Bone marrow (tissue), 2 donors: ENCODE results near the gene SUSD2.
A peak's percentile ranks its signal among the peaks of the same experiment; 100 is the strongest.
"Not testable (repeated sequence)": the region's sequence is repeated elsewhere in the genome, so short reads cannot be mapped to it uniquely, and the experiment has no call there.

Experiments used
- DNase-seq, 2 donors: peaks; one replicate each; lab custom pipeline; 2025; lab: John Stamatoyannopoulos, UW

The SUSD2 gene, protein sequence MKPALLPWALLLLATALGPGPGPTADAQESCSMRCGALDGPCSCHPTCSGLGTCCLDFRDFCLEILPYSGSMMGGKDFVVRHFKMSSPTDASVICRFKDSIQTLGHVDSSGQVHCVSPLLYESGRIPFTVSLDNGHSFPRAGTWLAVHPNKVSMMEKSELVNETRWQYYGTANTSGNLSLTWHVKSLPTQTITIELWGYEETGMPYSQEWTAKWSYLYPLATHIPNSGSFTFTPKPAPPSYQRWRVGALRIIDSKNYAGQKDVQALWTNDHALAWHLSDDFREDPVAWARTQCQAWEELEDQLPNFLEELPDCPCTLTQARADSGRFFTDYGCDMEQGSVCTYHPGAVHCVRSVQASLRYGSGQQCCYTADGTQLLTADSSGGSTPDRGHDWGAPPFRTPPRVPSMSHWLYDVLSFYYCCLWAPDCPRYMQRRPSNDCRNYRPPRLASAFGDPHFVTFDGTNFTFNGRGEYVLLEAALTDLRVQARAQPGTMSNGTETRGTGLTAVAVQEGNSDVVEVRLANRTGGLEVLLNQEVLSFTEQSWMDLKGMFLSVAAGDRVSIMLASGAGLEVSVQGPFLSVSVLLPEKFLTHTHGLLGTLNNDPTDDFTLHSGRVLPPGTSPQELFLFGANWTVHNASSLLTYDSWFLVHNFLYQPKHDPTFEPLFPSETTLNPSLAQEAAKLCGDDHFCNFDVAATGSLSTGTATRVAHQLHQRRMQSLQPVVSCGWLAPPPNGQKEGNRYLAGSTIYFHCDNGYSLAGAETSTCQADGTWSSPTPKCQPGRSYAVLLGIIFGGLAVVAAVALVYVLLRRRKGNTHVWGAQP

DNA sequence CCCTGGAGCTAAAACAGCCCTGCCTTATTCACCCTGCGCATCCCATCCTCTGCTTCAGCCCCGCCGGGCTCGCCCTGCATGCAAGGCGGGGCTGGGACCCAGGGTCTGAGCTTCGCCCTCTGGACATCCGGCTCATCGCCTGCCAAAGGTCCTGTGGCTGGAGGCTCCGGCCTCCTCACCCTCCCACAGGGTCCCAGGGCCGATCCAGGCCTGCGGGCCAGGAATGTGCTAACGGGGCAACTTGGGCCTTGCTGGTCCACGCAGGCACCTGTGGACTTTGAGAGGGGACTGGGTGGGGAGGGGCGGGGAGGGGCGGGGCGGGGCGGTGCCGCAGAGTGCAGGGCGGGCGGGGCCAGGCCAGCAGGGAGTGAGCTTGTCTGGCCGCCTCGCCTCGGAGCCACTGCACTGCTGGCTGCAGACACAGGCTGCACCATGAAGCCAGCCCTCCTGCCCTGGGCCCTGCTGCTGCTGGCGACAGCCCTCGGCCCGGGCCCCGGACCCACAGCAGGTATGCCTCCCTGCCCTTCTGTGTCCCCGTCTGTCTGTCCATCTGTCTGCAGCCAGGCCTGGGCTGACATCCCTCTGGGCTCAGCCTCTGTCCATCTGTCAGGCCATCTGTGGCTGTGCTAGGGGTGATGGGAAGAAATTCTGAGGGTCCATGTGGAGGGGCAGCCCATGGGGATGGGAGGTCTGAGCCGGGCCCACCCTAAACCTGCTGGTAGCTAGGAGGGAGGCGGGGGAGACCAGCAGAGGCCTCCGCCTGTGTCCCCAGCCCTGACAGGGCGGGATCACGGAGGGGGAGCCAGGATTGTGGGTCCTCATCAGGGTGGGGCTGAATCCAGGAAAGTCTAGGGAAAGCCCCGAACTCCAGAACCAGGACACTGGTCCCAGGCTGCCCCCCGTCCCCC, at the start of gene SUSD2:
SUSD2 (plus strand) TSS at position 400 of the 908 bp plus-strand sequence; CDS start at position 433, 33 bp downstream.
- DNase-seq: no peak

DNA sequence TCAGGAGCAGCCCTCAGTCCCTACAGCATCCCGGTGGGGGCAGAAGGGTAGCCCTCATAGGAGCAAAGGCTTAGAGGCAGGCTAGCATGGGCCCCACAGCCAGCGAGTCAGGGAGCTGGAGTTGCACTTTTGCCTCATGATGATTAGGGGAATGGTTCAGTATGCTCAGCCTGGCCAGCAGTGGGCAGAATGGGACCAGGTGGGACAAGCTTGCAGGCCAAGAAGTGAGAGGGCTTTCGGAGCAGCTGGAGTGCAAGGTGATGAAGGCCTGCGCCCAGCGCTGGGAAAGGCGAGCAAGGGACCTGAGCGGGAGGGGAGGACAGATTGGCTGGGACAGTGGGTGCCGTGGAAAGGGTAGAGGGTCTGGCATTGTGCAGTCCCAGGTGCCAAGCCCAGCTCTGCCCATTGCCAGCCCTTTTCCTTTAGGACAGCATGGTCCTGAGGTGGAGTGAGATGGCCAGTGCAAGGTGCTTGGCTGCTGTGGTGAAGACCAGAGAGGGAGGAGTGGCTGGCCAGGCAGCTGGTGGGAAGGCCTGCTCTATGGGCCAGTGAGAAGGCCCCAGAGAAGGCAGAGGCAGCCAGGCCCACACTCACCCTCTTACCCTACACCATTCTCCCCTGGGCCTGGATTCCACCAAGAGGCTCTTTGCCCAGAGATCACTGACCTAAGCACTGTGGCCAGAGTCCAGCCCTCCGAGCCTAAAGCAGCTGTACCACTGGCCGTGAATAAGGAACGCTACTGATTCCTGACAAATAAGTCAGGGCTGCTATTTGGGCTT, 47.9 kb upstream of the SUSD2 start:
- DNase-seq: no peak

DNA sequence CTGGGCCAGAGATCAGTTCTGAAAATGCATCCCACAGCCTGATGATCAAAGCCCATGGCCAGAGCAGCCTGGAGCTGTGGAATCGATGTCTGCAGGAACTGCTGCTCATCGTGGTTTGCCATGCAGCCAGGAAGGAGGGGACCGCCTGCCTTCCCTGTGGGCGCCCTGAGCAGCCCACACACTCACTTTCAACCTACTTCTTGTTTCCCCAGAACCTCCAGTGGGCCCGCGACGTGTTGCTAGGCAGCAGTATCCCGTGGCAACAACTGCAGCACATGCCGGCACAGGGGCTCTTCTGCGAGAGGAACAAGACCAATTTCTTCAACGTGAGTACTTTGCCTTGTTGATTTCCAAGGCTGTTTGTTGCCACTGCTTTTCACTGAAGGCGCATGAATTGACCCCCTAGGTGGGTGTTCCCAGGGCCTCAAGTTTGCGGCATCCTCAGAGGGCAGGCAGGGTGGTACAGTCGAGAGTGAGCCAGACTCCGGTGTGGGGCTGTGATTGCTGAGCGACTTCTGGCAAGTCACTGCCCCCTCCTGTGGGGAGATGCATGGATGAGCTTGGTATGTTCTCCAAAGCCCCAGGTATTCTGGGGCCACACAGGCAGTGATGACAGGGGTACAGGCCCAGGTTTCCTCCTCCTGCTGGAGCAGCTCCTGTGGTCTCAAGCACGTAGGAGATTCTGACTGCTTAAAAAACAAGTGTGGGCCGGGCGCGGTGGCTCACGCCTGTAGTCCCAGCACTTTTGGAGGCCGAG, 47.0 kb upstream of the SUSD2 start:
- peak in 1 of 2 donors; percentile 96 for DNase-seq

DNA sequence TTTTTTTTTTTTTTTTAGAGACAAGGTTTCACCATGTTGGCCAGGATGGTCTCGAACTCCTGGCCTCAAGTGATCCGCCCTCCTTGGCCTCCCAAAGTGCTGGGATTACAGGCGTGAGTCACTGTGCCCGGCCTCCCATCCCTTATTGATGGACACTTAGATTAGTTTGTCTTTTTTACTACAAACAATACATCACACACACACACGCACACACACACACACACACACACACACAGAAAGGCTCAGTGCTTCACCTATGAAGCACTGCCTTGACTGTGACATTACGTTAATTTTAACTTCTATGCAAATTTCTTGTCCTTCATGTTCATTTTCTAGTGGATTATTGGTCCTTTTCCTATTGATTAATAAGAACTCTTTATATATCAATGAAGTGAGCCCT, 44.8 kb upstream of the SUSD2 start:
- not testable (repeated sequence) for DNase-seq

DNA sequence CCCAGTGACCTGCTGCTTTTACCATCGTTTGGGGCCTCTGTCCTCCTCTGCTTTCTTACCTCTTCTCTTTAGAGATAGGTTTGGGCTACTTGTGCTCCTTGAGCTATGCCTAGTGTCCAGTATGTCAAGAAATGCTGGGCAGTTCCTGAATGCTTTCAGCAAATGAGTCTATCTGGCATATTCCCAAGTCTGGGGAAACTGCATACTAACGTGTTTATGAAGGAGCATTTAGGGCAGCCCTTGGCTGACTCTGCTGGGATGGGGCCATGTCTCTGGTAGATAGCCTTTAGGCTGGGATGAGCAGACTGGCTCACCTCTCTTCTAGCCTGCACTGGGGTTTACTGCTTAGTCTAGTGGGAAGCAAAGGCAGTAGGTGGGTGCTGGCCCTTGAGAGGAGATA, 43.7 kb upstream of the SUSD2 start:
- DNase-seq: no peak

DNA sequence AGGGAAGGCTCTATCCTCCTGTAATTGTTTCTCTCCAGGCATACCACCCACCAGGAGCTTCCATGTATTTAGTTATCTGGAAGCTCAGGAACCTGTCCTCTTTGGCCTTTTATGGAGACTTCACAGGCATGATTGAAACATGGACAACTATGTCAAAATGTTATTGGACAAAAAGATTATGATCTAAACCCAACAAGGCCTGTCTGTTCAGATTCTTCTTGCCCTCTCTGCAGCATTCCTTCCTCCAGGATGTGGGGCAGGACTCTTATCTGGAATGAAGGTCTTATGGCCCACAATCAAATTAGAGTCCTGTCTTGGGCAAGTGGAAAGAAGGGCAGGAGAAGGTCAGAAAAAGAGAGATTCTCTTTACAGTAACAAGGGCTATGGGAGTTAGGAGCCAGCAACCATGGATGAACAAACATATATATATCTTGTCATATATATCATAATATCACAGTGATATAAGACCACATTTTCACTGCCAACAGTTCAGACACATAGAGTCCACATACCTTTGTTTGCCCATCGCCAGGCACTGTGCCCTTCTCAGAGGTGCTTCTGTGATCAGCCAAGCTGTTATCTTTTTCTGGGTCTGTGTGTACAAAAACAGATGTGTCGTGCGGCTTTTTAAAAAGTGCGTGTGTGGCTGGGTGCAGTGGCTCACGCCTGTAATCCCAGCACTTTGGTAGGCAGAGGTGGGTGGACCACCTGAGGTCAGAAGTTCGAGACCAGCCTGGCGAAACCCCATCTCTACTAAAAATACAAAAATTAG, 42.5 kb upstream of the SUSD2 start:
- DNase-seq: no peak

DNA sequence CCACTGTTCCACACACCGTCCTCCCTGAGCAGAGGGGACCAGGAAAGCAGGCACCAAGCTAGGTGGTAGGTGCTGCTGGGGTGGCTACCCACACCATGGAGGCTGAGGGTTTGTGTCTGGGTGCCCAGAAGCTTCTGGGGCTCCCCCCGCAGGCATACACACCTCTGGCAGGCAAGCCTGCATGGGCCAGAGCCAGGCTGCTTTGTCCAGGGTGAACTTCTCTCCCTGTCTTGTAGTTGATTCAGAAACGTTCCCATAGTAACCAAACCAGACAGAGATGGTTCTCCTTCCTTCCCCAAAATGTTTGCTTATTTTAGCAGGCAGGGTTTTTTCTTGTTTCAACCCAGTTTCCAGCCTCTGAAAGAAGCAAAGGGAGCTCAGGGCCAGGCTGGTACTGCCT, 40.9 kb upstream of the SUSD2 start:
- peak in 1 of 2 donors; percentile 65 for DNase-seq

DNA sequence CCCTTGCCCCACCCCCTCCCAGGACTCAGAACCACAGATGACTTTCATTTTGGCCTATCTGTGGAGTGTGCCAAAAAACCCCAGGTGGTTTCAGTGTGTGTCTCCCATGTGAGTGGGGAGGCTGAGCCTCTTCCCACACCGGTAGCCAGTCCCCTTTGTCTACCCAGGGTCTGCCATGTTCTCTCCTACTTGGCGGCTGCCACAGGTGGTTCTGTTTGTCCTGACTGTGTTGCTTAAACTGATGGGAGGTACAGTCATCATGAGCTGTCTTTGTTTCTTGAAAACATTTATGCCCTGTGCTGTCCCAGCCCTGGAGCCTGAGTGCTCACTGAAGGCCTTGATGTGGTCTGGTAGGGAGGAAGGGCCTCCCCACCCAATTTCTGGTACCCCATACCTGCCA, 39.7 kb upstream of the SUSD2 start:
- no peak for DNase-seq

DNA sequence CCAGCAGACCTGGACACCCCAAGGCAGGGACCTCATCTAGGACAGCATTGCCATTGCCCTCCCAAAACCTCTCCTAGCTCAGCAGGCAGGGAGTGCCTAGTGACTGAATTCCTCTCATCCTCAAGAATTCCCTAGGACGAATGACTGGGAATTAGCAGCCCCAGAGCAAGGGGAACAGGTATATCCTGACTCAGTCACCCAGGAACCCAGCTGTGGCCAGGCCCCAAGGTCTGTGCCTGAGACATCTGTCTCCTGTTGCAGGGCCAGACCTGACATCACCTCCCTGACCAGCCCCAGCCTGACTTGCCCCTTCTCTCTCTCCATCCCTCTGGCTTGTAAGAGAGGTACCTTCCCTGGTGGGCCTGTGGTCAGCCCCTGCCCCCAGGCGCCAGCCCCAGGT, 39.0 kb upstream of the SUSD2 start:
- DNase-seq: no peak

DNA sequence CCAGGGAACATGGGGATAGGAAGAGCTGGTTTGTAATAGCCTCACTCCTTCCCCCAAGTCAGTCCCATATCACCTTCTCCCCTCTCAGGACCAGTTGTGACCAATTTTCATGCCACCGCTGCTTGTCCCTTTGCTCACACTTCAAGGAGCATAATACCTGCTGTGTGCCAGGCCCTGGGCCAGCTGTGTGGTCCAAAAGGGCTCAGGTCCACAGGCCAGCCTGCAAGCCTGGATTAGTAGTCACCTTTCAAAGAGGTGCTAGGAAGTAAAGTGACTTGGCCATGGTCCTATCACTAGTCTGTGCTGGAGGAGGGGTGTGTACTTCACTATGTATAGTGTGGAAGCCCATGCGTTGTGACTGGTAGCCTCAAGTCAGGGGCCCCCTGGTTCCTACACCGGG, 38.5 kb upstream of the SUSD2 start:
- DNase-seq: no peak

DNA sequence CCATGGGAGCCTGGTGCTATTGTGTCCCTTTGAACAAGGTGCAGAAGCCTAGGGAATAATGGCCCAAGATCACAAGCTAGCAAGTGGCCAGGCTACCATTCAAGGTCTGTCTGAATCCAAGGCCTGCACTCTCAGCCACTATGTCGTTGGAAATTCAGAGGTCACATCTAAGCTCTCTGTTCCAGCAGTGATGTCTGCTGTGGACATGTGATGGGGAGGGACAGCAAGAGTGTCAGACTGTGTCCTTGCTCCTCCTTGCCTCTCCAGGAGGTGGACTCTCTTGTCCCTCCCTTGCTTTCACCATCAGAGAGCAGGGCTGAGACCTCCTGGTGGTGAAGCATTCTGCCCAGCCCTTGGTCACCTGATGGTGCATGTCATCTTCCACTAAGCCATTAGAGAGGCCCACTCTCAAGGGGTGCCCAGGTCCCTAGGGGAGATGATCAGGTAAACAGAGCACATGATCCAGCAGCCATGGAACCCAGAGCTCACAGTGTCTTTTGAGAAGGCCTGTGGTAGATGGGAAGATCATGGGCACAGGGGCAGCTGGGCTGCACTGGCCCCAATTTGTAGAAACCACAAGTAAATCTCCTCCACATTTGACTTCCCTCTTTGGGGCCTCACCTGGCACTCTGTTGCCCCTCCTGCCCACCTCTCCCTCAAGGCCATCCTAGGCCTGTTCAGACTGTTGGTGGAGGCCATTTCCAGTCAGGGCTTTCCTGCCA, 37.1 kb upstream of the SUSD2 start:
- DNase-seq: no peak

DNA sequence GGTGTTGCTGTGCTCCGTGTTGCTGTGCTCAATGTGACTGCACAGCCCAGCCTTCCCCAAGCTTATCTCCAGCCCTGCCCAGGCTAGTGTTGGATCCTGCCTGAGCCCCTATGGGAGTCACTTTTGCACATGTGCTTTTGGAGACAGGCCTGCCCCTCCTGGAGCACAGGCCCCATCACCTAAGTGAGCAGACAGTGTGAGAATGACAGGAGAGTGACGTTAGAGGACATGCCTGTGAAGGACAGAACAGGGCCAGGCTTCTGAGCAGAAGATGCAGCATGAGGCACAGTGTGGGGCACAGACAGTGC, 36.6 kb upstream of the SUSD2 start:
- DNase-seq: no peak

DNA sequence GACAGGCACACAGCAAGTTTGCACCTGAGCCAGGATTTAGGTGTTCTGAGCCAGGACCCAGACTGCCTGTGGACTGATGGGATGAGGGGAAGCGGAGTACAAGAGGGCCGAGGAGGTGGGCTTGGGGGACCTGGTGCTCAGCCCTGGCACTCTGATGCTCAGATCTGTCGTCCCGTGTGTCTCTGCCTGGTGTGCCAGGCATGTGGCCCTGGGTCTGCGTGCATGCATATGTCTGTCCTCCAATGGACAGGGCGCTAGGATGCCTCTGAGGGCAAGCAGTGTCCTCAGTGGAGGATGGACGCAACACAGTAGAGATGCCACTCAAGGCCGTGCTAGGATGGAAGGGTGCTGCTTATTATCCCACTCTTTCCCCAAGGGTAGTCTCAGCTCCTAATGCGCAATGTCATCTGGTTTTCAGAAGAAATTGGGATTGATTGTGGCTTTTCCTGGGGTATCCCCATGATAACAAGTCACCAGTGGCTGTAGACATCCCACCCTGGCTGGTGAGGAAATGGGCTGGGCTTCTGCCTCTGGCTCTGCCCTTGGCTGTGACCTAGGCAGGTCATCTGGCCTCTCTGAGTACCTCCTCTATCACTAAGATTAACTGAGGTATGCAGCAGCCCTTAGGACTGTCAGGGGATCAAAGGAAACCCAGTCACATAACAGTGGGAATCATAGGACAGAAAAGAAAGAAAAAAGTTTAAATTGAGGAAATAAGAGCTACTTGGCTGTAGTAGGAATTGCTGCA, 35.7 kb upstream of the SUSD2 start:
- DNase-seq: no peak

DNA sequence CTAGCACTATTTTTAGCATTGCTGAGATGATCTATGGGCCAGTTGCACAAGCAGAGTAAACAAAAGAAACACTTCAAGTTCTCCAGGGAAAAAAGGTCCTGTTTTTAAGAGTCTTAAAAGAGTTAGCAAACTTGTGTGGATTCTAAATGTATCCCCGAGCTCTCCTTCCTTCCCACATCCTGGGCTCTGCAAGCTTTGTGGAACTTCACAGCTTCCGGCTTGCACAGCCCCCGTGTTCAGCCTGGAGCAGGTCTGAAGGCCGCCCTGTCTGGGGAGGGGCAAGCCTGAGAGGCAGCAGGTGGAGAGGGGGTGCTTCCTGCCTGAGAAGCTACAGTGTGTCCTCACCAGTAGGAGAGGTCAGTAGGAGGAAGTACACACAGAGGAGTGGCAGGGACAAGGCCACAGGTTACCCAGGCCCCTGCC, 35.1 kb upstream of the SUSD2 start:
- DNase-seq: peak in 1 of 2 donors; percentile 18

DNA sequence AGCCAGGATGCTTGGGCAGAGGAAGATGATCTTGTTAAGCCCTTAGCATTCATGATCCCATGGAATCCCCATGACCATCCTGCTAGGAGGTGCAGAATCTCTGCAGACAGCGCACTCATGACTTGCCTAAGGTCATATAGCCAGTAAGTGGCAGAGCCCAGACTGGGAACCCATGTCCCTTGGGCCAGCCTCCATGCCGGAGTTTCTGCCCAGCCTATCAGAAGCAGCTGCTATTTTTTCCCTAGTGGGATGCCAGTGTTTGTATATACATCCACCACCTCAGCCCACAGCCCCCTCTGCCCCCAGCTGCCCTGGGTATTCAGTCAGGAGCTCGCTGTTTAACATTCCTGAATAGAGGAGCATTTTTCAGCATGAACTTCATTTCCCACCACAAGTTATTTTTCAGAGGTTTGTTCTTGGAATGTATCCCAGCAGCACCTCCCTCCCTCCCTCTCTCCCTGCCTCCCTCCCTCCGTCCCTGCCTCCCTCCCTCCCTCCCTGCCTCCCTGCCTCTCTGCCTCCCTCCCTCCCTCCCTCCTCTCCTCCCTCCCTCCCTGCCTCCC, 34.4 kb upstream of the SUSD2 start:
- DNase-seq: no peak

DNA sequence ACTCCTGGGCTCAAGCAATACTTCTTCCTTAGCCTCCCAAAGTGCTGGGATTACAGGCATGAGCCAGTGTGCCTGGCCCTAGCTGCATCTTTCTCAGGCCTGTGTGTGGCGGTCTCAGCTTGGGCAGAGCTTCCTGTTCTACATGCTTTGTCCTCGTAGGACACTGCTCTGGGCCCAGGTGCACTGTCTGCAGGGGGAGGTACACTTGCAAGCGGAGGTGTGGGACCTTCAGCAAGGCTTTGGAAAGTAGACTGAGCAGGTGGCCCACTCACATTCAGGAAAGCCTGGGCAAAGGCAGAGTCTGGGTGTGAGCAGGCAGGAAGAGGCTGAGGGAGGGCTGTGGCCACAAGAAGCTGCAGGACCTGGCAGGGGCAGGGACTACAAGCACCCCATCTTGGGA, 33.6 kb upstream of the SUSD2 start:
- no peak for DNase-seq

DNA sequence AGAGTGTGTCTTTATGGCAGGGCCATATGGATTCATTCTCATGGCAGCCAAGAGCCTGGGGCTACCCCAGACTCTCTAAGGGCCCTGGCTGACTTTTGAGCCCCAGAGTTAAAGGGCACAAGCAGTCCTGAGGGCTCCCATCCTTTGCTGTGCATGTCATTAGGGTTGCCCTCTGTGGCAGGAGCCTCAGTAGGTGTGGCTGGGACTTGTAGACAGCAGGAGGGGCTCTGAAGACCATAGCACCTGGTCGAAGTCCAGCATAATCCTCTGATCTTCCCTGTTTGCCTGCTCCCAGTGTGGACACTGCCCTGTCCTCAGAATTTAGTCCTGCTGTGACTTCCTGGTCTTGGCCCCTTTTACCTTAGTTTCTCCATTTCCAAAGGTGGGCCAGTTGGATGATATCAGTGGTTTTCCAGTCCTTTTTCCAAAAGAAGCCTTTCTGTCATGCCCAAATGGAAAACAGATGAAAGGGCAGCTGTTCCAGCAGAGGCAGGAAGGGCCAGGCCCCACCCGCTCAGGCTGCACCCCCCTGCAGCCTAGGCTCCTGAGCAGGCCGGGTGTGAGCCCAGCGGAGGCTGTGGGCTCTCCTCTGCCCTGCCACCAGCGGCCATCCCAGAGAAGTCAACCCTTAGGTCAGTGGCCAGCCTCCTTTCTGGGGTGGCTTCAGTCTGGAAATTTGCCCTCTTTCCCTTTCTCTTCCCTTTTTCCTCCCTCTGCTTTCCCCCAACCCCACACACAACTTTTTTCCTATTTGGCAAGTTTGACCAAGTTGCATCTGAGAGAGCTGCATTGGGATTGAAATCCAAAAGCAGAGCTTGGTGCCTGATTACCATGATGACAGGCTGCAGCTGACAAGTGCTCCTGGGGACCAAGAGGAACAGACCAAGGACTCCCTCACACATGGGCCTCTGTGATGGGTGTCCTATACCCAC, 32.8 kb upstream of the SUSD2 start:
- DNase-seq: no peak
